Upper lobe of left lung (tissue), 4 donors: ENCODE data around the gene FAM199X.

Experiments
- CTCF ChIP-seq, 6 experiments: fragments of 450-650 bp in 4 of 6; fragments of 200-600 bp in 2 of 6; sonication (generic) in 2 of 6; IDR thresholded peaks; one replicate each; pipeline ENCODE4 v1.5.1; 2016 to 2019; ENCODE audit warnings: antibody characterized with exemption in 6 of 6
- POLR2A ChIP-seq, 4 donors: fragments of 450-650 bp; IDR thresholded peaks; one replicate each; pipeline ENCODE4 v1.5.1; 2016 to 2017; ENCODE audit warnings: antibody characterized with exemption in 4 of 4, mild to moderate bottlenecking in 2 of 4
- POLR2AphosphoS5 ChIP-seq, 2 donors: sonication (generic); formaldehyde crosslinking; IDR thresholded peaks; one replicate each; pipeline ENCODE4 v1.5.1; 2017; ENCODE audit warnings: antibody characterized with exemption in 2 of 2

GRCh38 chrX:104165894-104166734 lies at the start of gene FAM199X:
- TF ChIP-seq CTCF (IDR thresholded peaks at IDR 0.05) (peak; percentile 80 to 95 (median 92)), POLR2AphosphoS5 (IDR thresholded peaks at IDR 0.05) (peak; percentile 23 to 58), POLR2A (IDR thresholded peaks at IDR 0.05) (peak in 3 of 4 donors; percentile 60 to 86 (median 70))
